HG02571 (cell line): ENCODE results near the gene OR51L1.

ENCODE experiments used
- ATAC-seq: cut with Tn5 transposase; IDR thresholded peaks from one replicate; pipeline ENCODE4 v1.9.1; 2021; ENCODE audit warnings: mild to moderate bottlenecking, moderate library complexity; ENCODE audit not compliant: unreplicated experiment

OR51L1 gene

DNA sequence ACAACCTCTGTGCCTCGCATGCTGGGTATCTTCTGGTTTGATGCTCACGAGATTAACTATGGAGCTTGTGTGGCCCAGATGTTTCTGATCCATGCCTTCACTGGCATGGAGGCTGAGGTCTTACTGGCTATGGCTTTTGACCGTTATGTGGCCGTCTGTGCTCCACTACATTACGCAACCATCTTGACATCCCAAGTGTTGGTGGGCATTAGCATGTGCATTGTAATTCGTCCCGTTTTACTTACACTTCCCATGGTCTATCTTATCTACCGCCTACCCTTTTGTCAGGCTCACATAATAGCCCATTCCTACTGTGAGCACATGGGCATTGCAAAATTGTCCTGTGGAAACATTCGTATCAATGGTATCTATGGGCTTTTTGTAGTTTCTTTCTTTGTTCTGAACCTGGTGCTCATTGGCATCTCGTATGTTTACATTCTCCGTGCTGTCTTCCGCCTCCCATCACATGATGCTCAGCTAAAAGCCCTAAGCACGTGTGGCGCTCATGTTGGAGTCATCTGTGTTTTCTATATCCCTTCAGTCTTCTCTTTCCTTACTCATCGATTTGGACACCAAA is 52.2 kb downstream of the OR51L1 start:
- ATAC-seq = no peak
